H9 (cell line): Measurements from ENCODE around the gene ANKRD44. TPM values are rescaled to one million over a fixed set of nuclear protein-coding genes. Genes with fewer than 3 reads are reported as not detected.

Experiments
- DNase-seq: peaks from one replicate; pipeline ENCODE4 v3.0.0-alpha.2; 2017
- H2AFZ ChIP-seq: one replicate; pipeline ENCODE4 v1.6.1; 2013; ENCODE audit warnings: mild to moderate bottlenecking, low read length, control low read depth, moderate library complexity
- H2AK5ac ChIP-seq: 2 replicates; pipeline ENCODE4 v1.6.1; 2013; ENCODE audit warnings: low read length, control low read depth, mixed read lengths; ENCODE audit not compliant: insufficient read length
- H2BK120ac ChIP-seq: one replicate; pipeline ENCODE4 v1.6.1; 2013; ENCODE audit warnings: low read depth, mild to moderate bottlenecking, low read length, control low read depth, inconsistent platforms; ENCODE audit not compliant: poor library complexity, severe bottlenecking
- H2BK12ac ChIP-seq: 2 replicates; pipeline ENCODE4 v1.6.1; 2013; ENCODE audit warnings: low read length, control low read depth, mixed read lengths, low read depth; ENCODE audit not compliant: insufficient read length
- H2BK15ac ChIP-seq: 2 replicates; pipeline ENCODE4 v1.6.1; 2013; ENCODE audit warnings: low read depth, low read length, control low read depth
- H2BK20ac ChIP-seq: one replicate; pipeline ENCODE4 v1.6.1; 2013; ENCODE audit warnings: low read depth, mild to moderate bottlenecking, low read length, control low read depth, inconsistent platforms; ENCODE audit not compliant: poor library complexity, severe bottlenecking
- H2BK5ac ChIP-seq: 2 replicates; pipeline ENCODE4 v1.6.1; 2013; ENCODE audit warnings: low read length, control low read depth, mixed read lengths; ENCODE audit not compliant: insufficient read length
- H3K14ac ChIP-seq: 2 replicates; pipeline ENCODE4 v1.6.1; 2013; ENCODE audit warnings: low read length, control low read depth; ENCODE audit not compliant: insufficient read depth
- H3K18ac ChIP-seq: 2 replicates; pipeline ENCODE4 v1.6.1; 2013; ENCODE audit warnings: low read depth, mild to moderate bottlenecking, mixed read lengths, low read length, control low read depth; ENCODE audit not compliant: insufficient read length
- H3K23ac ChIP-seq: 2 replicates; pipeline ENCODE4 v1.6.1; 2013; ENCODE audit warnings: low read length, control low read depth, mixed read lengths, low read depth; ENCODE audit not compliant: insufficient read length
- H3K23me2 ChIP-seq: 2 replicates; pipeline ENCODE4 v1.6.1; 2013; ENCODE audit warnings: low read depth, mild to moderate bottlenecking, mixed read lengths, low read length, control low read depth; ENCODE audit not compliant: insufficient read length, poor library complexity, severe bottlenecking
- H3K27ac ChIP-seq: 2 replicates; pipeline ENCODE4 v1.5.1; 2013; ENCODE audit warnings: low read length, control low read depth, mixed read lengths, low read depth; ENCODE audit not compliant: insufficient read length
- H3K27me3 ChIP-seq: 2 replicates; pipeline ENCODE4 v1.6.1; 2013; ENCODE audit warnings: low read length, control low read depth, inconsistent platforms; ENCODE audit not compliant: insufficient read depth
- H3K4ac ChIP-seq: 2 replicates; pipeline ENCODE4 v1.6.1; 2013; ENCODE audit warnings: low read depth, mild to moderate bottlenecking, control low read depth, inconsistent platforms, low read length, moderate library complexity
- H3K4me1 ChIP-seq: 2 replicates; pipeline ENCODE4 v1.6.1; 2013; ENCODE audit warnings: low read length, control low read depth, inconsistent platforms; ENCODE audit not compliant: insufficient read depth
- H3K4me2 ChIP-seq: 2 replicates; pipeline ENCODE4 v1.6.1; 2013; ENCODE audit warnings: low read length, control low read depth, mixed read lengths; ENCODE audit not compliant: insufficient read length, insufficient read depth
- H3K56ac ChIP-seq: 2 replicates; pipeline ENCODE4 v1.6.1; 2013; ENCODE audit warnings: low read depth, mild to moderate bottlenecking, mixed read lengths, low read length, control low read depth; ENCODE audit not compliant: insufficient read length
- H3K79me1 ChIP-seq: 2 replicates; pipeline ENCODE4 v1.6.1; 2013; ENCODE audit warnings: low read depth, mild to moderate bottlenecking, moderate library complexity, low read length, control low read depth, inconsistent platforms; ENCODE audit not compliant: insufficient read depth, poor library complexity, severe bottlenecking
- H3K79me2 ChIP-seq: 2 replicates; pipeline ENCODE4 v1.6.1; 2013; ENCODE audit warnings: low read length, control low read depth, inconsistent platforms; ENCODE audit not compliant: insufficient read depth
- H3K9ac ChIP-seq: 2 replicates; pipeline ENCODE4 v1.6.1; 2013; ENCODE audit warnings: low read length, control low read depth, mixed read lengths; ENCODE audit not compliant: insufficient read length; ENCODE audit errors: extremely low read depth
- H3K9me3 ChIP-seq: one replicate; pipeline ENCODE4 v1.6.1; 2013; ENCODE audit warnings: low read depth, low read length, inconsistent platforms; ENCODE audit not compliant: control insufficient read depth
- H3T11ph ChIP-seq: one replicate; pipeline ENCODE4 v1.6.1; 2013; ENCODE audit warnings: mild to moderate bottlenecking, low read length, control low read depth, inconsistent platforms
- H4K20me1 ChIP-seq: one replicate; pipeline ENCODE4 v1.6.1; 2013; ENCODE audit not compliant: control insufficient read depth, insufficient read length, insufficient read depth
- H4K5ac ChIP-seq: 2 replicates; pipeline ENCODE4 v1.6.1; 2013; ENCODE audit warnings: low read depth, mild to moderate bottlenecking, mixed read lengths, low read length, control low read depth; ENCODE audit not compliant: insufficient read length
- H4K8ac ChIP-seq: replicated peaks from 2 replicates; pipeline ENCODE4 v1.6.1; 2013; ENCODE audit warnings: low read length, control low read depth, mixed read lengths, low read depth; ENCODE audit not compliant: insufficient read length
- H4K91ac ChIP-seq: 2 replicates; pipeline ENCODE4 v1.6.1; 2013; ENCODE audit warnings: low read depth, mild to moderate bottlenecking, moderate library complexity, mixed read lengths, low read length, control low read depth; ENCODE audit not compliant: insufficient read length
- H3K27ac Mint-ChIP-seq, 3 experiments: 2 replicates in 2 of 3; 3 replicates in 1 of 3; pipeline ENCODE4 v1.8.0; 2020 to 2021; ENCODE audit warnings: mixed read lengths in 3 of 3, mild to moderate bottlenecking in 1 of 3, moderate library complexity in 1 of 3
- H3K27me3 Mint-ChIP-seq: 2 replicates; pipeline ENCODE4 v1.8.0; 2021; ENCODE audit warnings: low read depth, mild to moderate bottlenecking, moderate library complexity, mixed read lengths
- H3K36me3 Mint-ChIP-seq, 3 experiments: 2 replicates in 2 of 3; 3 replicates in 1 of 3; pipeline ENCODE4 v1.8.0; 2020 to 2021; ENCODE audit warnings: low read depth in 3 of 3, mixed read lengths in 3 of 3; ENCODE audit not compliant: insufficient read depth in 1 of 3
- H3K4me1 Mint-ChIP-seq, 2 experiments: 2 replicates each; pipeline ENCODE4 v1.8.0; 2020; ENCODE audit warnings: mixed read lengths in 2 of 2
- H3K4me3 Mint-ChIP-seq, 2 experiments: 2 replicates in 1 of 2; 3 replicates in 1 of 2; pipeline ENCODE4 v1.8.0; 2020 to 2021; ENCODE audit warnings: mild to moderate bottlenecking in 2 of 2, mixed read lengths in 2 of 2, moderate library complexity in 1 of 2
- H3K9me3 Mint-ChIP-seq, 2 experiments: 2 replicates in 1 of 2; 3 replicates in 1 of 2; pipeline ENCODE4 v1.8.0; 2020; ENCODE audit warnings: mild to moderate bottlenecking in 2 of 2, mixed read lengths in 2 of 2, moderate library complexity in 1 of 2
- CTCF ChIP-seq: fragments of 200-600 bp; sonication (generic); conservative IDR thresholded peaks from 3 replicates; pipeline ENCODE4 v1.8.0; 2021; ENCODE audit warnings: antibody characterized with exemption, mild to moderate bottlenecking
- WGBS: extraction: QIAGEN DNeasy Blood & Tissue Kit; methylation state at CpG from one replicate; pipeline ENCODE4 v1.1.7; 2013; ENCODE audit warnings: missing lambda C conversion rate, low lambda C conversion rate, mixed read lengths; ENCODE audit not compliant: insufficient read length; ENCODE audit errors: extremely low coverage; 5-methylcytosine and 5-hydroxymethylcytosine counted together
- total RNA-seq: library from RNA; stranded (reverse); gene quantifications from 2 replicates; pipeline ENCODE4 v1.2.1, GENCODE V29; 2021

Gene ANKRD44
- total RNA-seq, 1 experiment from 2014 or later = 1.9 TPM

- Histone ChIP-seq H2BK12ac (no peak overlapping the region), H2BK15ac (no peak overlapping the region), H3K79me1 (no peaks in the 10 kb centered on the region), H3K56ac (no peak overlapping the region), H3K4ac (no peak overlapping the region), H2BK20ac (no peak overlapping the region), H3K23me2 (no peaks in the 10 kb centered on the region), H3K14ac (no peak overlapping the region), H3K9me3 (peaks cover 9% of the 10 kb centered on the region), H3K27me3 (no peaks in the 10 kb centered on the region), H3T11ph (no peak overlapping the region), H3K4me2 (no peak overlapping the region), H3K79me2 (no peaks in the 10 kb centered on the region), H4K5ac (no peak overlapping the region), H4K20me1 (no peaks in the 10 kb centered on the region), H3K4me1 (no peaks in the 10 kb centered on the region), H3K23ac (no peak overlapping the region), H4K8ac (no peak overlapping the region), H3K18ac (no peak overlapping the region), H2AK5ac (no peak overlapping the region), H2BK120ac (no peak overlapping the region), H2BK5ac (no peak overlapping the region), H3K27ac (no peak overlapping the region), H4K91ac (no peak overlapping the region), H2AFZ (no peak overlapping the region), H3K9ac (no peak overlapping the region)
- no peak overlapping the region for H3K27ac Mint-ChIP-seq
- H3K4me3 Mint-ChIP-seq = no peak overlapping the region
- peaks cover 3% of the 10 kb centered on the region; the same call in 1 of the 2 replicates for H3K27me3 Mint-ChIP-seq
- peaks cover 2 to 9% (median 9%) of the 10 kb centered on the region in 3 experiments; a peak in 6 of 7 replicates for H3K36me3 Mint-ChIP-seq
- no CpG with 5 or more reads among the region's 1 CpG for WGBS
- DNase-seq = no peak
- no peaks in the 10 kb centered on the region for H3K4me1 Mint-ChIP-seq
- TF ChIP-seq CTCF = no peak
- peaks cover 30 to 32% of the 10 kb centered on the region in 2 experiments for H3K9me3 Mint-ChIP-seq
These were observed 251.1 kb downstream of the ANKRD44 start for GRCh38 chr2:197059477-197059876.
